Left ventricle myocardium inferior (tissue), 1 donor: ENCODE results near the gene CACNB4. TPM values are rescaled to one million over a fixed set of nuclear protein-coding genes. Genes with fewer than 3 reads are reported as not detected.

ENCODE experiments used
- DNase-seq: peaks from one replicate; pipeline ENCODE4 v3.0.0-alpha.2; 2020
- H3K27ac ChIP-seq: fragments of 200-600 bp; replicated peaks from 2 replicates; pipeline ENCODE4 v1.8.0; 2021
- H3K27me3 ChIP-seq: fragments of 200-600 bp; 2 replicates; pipeline ENCODE4 v1.8.0; 2021; ENCODE audit warnings: low read depth
- H3K36me3 ChIP-seq: fragments of 200-600 bp; 2 replicates; pipeline ENCODE4 v1.8.0; 2021
- H3K4me1 ChIP-seq: fragments of 200-600 bp; 2 replicates; pipeline ENCODE4 v1.8.0; 2021
- H3K4me3 ChIP-seq: fragments of 200-600 bp; 2 replicates; pipeline ENCODE4 v1.8.0; 2021; ENCODE audit warnings: mild to moderate bottlenecking, moderate library complexity
- H3K9me3 ChIP-seq: fragments of 200-600 bp; replicated peaks from 2 replicates; pipeline ENCODE4 v1.8.0; 2021
- intact Hi-C: fragments of 100-400 bp; cut with micrococcal nuclease; formaldehyde crosslinking; loops from one replicate; pipeline ENCODE4 v1.11.0; 2022
- total RNA-seq: library from RNA; stranded (reverse); fragmentation: NEBNext Ultra II Directional; extraction: Animal tissue kit (Norgen Biotek cat#: 25700); gene quantifications from one replicate; pipeline ENCODE4 v1.2.1, GENCODE V29; 2021
- TF ChIP-seq, protein P1 (sequence below): fragments of 200-600 bp; IDR thresholded peaks from 2 replicates; pipeline ENCODE4 v1.8.0; 2021; ENCODE audit warnings: antibody characterized with exemption, mild to moderate bottlenecking, borderline replicate concordance
- donor health status: DM: no; HTN: yes; CAD: no; lungs with severe emphysema.

Gene CACNB4
- total RNA-seq, 1 donor from 2014 or later = 0.25 TPM

GRCh38 chr2:151904807-151905206, 194.0 kb downstream of the CACNB4 start:
- TF ChIP-seq, protein P1, sequence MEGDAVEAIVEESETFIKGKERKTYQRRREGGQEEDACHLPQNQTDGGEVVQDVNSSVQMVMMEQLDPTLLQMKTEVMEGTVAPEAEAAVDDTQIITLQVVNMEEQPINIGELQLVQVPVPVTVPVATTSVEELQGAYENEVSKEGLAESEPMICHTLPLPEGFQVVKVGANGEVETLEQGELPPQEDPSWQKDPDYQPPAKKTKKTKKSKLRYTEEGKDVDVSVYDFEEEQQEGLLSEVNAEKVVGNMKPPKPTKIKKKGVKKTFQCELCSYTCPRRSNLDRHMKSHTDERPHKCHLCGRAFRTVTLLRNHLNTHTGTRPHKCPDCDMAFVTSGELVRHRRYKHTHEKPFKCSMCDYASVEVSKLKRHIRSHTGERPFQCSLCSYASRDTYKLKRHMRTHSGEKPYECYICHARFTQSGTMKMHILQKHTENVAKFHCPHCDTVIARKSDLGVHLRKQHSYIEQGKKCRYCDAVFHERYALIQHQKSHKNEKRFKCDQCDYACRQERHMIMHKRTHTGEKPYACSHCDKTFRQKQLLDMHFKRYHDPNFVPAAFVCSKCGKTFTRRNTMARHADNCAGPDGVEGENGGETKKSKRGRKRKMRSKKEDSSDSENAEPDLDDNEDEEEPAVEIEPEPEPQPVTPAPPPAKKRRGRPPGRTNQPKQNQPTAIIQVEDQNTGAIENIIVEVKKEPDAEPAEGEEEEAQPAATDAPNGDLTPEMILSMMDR = no peak
- no peak for DNase-seq
- no peaks in the 10 kb centered on the region for H3K9me3 ChIP-seq
- H3K27ac ChIP-seq = no peak overlapping the region
- no peaks in the 10 kb centered on the region for H3K27me3 ChIP-seq
- intact Hi-C loops = no loop called here
- no peaks in the 10 kb centered on the region for H3K36me3 ChIP-seq
- H3K4me3 ChIP-seq = no peak overlapping the region
- peaks cover 32% of the 10 kb centered on the region for H3K4me1 ChIP-seq

GRCh38 chr2:151904021-151904420, 194.8 kb downstream of the CACNB4 start:
- H3K9me3 ChIP-seq = no peaks in the 10 kb centered on the region
- H3K4me3 ChIP-seq = no peak overlapping the region
- no peak overlapping the region for H3K27ac ChIP-seq
- DNase-seq = no peak
- TF ChIP-seq, protein P1 = no peak
- peaks cover 32% of the 10 kb centered on the region for H3K4me1 ChIP-seq
- intact Hi-C loops = no loop called here
- no peaks in the 10 kb centered on the region for H3K27me3 ChIP-seq
- H3K36me3 ChIP-seq = no peaks in the 10 kb centered on the region

- Histone ChIP-seq H3K36me3 (no peaks in the 10 kb centered on the region), H3K4me3 (no peak overlapping the region)
- TF ChIP-seq, protein P1 = no peak
Observed at GRCh38 chr2:151902829-151903228, 196.0 kb downstream of the CACNB4 start.

DNA sequence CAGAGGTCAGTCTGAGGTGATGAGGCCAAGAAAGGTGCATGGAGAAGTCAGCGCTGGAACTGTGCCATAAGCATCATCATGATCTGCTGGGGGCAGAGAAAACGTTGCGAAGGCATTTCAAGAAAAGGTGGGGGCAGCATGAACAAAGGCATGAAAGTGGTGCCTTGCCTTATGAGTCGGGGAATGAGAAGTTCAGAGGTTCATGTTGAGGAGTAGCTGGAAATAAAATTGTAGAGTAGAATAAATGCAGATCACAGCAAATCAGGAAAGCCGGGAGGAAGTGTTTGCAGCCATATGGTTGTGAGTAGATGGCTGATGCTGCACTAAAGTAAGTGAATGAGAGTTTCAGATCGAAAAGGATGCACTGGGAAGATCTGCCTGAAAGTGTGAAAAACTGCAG, 198.5 kb downstream of the CACNB4 start:
- Histone ChIP-seq H3K27ac (no peak overlapping the region), H3K4me3 (no peak overlapping the region), H3K36me3 (no peaks in the 10 kb centered on the region), H3K4me1 (peaks cover 9% of the 10 kb centered on the region), H3K27me3 (no peaks in the 10 kb centered on the region), H3K9me3 (peaks cover 1% of the 10 kb centered on the region)
- intact Hi-C loops = no loop called here
- DNase-seq = no peak
- TF ChIP-seq, protein P1 = no peak

More at GRCh38 chr2:151902829-151903228, 196.0 kb downstream of the CACNB4 start:
- no peak overlapping the region for H3K27ac ChIP-seq
- intact Hi-C loops = no loop called here
- H3K4me1 ChIP-seq = peaks cover 24% of the 10 kb centered on the region
- DNase-seq = no peak
- no peaks in the 10 kb centered on the region for H3K27me3 ChIP-seq
- H3K9me3 ChIP-seq = no peaks in the 10 kb centered on the region

DNA sequence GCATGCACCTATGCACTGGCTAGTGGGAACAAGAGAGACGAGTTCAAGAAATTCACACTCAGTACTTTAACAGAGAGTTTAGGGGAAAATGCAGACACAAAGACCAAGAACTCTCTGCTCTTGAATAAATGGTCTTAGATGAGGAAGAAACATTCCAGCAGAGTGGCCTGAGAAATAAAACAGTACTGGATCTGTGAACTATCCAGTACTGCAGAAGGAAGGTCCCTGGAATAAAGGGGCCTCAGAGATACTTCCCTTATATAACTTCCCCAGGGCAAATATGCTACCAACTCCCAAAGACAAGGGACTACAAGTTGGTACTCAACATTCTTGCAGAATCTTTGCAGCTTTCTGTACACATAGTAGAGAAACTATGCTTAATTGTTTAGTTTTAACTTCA, 199.7 kb downstream of the CACNB4 start:
- no peaks in the 10 kb centered on the region for H3K36me3 ChIP-seq
- H3K27me3 ChIP-seq = no peaks in the 10 kb centered on the region
- H3K4me1 ChIP-seq = peaks cover 4% of the 10 kb centered on the region
- TF ChIP-seq, protein P1 = no peak
- DNase-seq = no peak
- no peak overlapping the region for H3K27ac ChIP-seq
- peaks cover 11% of the 10 kb centered on the region for H3K9me3 ChIP-seq
- no peak overlapping the region for H3K4me3 ChIP-seq
- intact Hi-C loops = no loop called here
